ENCODE data around the gene UCP3. TPM values are rescaled to one million over a fixed set of nuclear protein-coding genes. Genes with fewer than 3 reads are reported as not detected.

UCP3 gene
- total and polyA plus RNA-seq, 2 of the 8 experiments (the other 6 are each of a cell fraction or from before 2014, with no cell fraction given) = 0.85 to 1.3 TPM

GRCh38 chr11:74044538-74044937, 35.7 kb upstream of the UCP3 start (continued):
- TF ChIP-seq, protein P1, sequence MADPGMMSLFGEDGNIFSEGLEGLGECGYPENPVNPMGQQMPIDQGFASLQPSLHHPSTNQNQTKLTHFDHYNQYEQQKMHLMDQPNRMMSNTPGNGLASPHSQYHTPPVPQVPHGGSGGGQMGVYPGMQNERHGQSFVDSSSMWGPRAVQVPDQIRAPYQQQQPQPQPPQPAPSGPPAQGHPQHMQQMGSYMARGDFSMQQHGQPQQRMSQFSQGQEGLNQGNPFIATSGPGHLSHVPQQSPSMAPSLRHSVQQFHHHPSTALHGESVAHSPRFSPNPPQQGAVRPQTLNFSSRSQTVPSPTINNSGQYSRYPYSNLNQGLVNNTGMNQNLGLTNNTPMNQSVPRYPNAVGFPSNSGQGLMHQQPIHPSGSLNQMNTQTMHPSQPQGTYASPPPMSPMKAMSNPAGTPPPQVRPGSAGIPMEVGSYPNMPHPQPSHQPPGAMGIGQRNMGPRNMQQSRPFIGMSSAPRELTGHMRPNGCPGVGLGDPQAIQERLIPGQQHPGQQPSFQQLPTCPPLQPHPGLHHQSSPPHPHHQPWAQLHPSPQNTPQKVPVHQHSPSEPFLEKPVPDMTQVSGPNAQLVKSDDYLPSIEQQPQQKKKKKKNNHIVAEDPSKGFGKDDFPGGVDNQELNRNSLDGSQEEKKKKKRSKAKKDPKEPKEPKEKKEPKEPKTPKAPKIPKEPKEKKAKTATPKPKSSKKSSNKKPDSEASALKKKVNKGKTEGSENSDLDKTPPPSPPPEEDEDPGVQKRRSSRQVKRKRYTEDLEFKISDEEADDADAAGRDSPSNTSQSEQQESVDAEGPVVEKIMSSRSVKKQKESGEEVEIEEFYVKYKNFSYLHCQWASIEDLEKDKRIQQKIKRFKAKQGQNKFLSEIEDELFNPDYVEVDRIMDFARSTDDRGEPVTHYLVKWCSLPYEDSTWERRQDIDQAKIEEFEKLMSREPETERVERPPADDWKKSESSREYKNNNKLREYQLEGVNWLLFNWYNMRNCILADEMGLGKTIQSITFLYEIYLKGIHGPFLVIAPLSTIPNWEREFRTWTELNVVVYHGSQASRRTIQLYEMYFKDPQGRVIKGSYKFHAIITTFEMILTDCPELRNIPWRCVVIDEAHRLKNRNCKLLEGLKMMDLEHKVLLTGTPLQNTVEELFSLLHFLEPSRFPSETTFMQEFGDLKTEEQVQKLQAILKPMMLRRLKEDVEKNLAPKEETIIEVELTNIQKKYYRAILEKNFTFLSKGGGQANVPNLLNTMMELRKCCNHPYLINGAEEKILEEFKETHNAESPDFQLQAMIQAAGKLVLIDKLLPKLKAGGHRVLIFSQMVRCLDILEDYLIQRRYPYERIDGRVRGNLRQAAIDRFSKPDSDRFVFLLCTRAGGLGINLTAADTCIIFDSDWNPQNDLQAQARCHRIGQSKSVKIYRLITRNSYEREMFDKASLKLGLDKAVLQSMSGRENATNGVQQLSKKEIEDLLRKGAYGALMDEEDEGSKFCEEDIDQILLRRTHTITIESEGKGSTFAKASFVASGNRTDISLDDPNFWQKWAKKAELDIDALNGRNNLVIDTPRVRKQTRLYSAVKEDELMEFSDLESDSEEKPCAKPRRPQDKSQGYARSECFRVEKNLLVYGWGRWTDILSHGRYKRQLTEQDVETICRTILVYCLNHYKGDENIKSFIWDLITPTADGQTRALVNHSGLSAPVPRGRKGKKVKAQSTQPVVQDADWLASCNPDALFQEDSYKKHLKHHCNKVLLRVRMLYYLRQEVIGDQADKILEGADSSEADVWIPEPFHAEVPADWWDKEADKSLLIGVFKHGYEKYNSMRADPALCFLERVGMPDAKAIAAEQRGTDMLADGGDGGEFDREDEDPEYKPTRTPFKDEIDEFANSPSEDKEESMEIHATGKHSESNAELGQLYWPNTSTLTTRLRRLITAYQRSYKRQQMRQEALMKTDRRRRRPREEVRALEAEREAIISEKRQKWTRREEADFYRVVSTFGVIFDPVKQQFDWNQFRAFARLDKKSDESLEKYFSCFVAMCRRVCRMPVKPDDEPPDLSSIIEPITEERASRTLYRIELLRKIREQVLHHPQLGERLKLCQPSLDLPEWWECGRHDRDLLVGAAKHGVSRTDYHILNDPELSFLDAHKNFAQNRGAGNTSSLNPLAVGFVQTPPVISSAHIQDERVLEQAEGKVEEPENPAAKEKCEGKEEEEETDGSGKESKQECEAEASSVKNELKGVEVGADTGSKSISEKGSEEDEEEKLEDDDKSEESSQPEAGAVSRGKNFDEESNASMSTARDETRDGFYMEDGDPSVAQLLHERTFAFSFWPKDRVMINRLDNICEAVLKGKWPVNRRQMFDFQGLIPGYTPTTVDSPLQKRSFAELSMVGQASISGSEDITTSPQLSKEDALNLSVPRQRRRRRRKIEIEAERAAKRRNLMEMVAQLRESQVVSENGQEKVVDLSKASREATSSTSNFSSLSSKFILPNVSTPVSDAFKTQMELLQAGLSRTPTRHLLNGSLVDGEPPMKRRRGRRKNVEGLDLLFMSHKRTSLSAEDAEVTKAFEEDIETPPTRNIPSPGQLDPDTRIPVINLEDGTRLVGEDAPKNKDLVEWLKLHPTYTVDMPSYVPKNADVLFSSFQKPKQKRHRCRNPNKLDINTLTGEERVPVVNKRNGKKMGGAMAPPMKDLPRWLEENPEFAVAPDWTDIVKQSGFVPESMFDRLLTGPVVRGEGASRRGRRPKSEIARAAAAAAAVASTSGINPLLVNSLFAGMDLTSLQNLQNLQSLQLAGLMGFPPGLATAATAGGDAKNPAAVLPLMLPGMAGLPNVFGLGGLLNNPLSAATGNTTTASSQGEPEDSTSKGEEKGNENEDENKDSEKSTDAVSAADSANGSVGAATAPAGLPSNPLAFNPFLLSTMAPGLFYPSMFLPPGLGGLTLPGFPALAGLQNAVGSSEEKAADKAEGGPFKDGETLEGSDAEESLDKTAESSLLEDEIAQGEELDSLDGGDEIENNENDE (IDR thresholded peaks at IDR 0.05; ENCODE audit: insufficient replicate concordance, low read length) = no peak
- no peak for TF ChIP-seq YY1 (IDR thresholded peaks at IDR 0.05; ENCODE audit: low read depth, low read length)
- no peak for TF ChIP-seq HDAC2 (IDR thresholded peaks at IDR 0.05; ENCODE audit: borderline replicate concordance in 1 of 2, low read depth in 2 of 2, low read length in 2 of 2)
- no peak for TF ChIP-seq CEBPB (IDR thresholded peaks at IDR 0.05; ENCODE audit: low read depth, low read length)
- TF ChIP-seq EZH2 (IDR thresholded peaks at IDR 0.05; ENCODE audit: low read depth, low read length, severe bottlenecking) = no peak
- TF ChIP-seq ZNF274 (IDR thresholded peaks at IDR 0.05; ENCODE audit: borderline replicate concordance, extremely low read depth, low read length) = no peak
- TF ChIP-seq CTBP2 (IDR thresholded peaks at IDR 0.05; ENCODE audit: borderline replicate concordance, insufficient read depth, insufficient read length, low read length) = no peak
- no peak for TF ChIP-seq SP2 (IDR thresholded peaks at IDR 0.05; ENCODE audit: low read length)
- TF ChIP-seq, protein P2, sequence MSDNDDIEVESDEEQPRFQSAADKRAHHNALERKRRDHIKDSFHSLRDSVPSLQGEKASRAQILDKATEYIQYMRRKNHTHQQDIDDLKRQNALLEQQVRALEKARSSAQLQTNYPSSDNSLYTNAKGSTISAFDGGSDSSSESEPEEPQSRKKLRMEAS (IDR thresholded peaks at IDR 0.05) = no peak
- TF ChIP-seq GABPA (IDR thresholded peaks at IDR 0.05; ENCODE audit: borderline replicate concordance, insufficient read depth, low read length) = no peak
- TF ChIP-seq NRF1 (IDR thresholded peaks at IDR 0.05; ENCODE audit: low read depth, low read length) = no peak

Measured in H1 (cell line).